ENCODE measurements around the gene IRGQ. TPM values are rescaled to one million over a fixed set of nuclear protein-coding genes. Genes with fewer than 3 reads are reported as not detected.

IRGQ gene
- total RNA-seq, 1 donor from 2014 or later, result 19.5 TPM

GRCh38 chr19:43616954-43617353, 21.0 kb upstream of the IRGQ start:
- no peak overlapping the region for H3K4me3 ChIP-seq (ENCODE audit: low read depth, low read length)
- DNase-seq (ENCODE audit: low read depth) (no peak), FAIRE-seq (no peak)
- H3K27me3 ChIP-seq (ENCODE audit: control insufficient read depth, insufficient read depth, low read length), result no peaks in the 10 kb centered on the region
- TF ChIP-seq CTCF (IDR thresholded peaks at IDR 0.05; ENCODE audit: insufficient read depth, low read length, severe bottlenecking), result no peak
- no peaks in the 10 kb centered on the region for H3K36me3 ChIP-seq (ENCODE audit: control insufficient read depth, insufficient read depth, low read length)

- Histone ChIP-seq H3K4me3 (ENCODE audit: low read depth, low read length) (no peak overlapping the region), H3K36me3 (ENCODE audit: control insufficient read depth, insufficient read depth, low read length) (peaks cover 1% of the 10 kb centered on the region), H3K27me3 (ENCODE audit: control insufficient read depth, insufficient read depth, low read length) (no peaks in the 10 kb centered on the region)
- TF ChIP-seq CTCF (IDR thresholded peaks at IDR 0.05; ENCODE audit: insufficient read depth, low read length, severe bottlenecking), result no peak
- FAIRE-seq (no peak), DNase-seq (ENCODE audit: low read depth) (no peak)
Measured at GRCh38 chr19:43616306-43616705, 20.4 kb upstream of the IRGQ start.

GRCh38 chr19:43612374-43612773, 16.4 kb upstream of the IRGQ start:
- Histone ChIP-seq H3K36me3 (ENCODE audit: control insufficient read depth, insufficient read depth, low read length) (peaks cover 1% of the 10 kb centered on the region), H3K4me3 (ENCODE audit: low read depth, low read length) (no peak overlapping the region), H3K27me3 (ENCODE audit: control insufficient read depth, insufficient read depth, low read length) (no peaks in the 10 kb centered on the region)
- DNase-seq (ENCODE audit: low read depth) (no peak), FAIRE-seq (no peak)
- no peak for TF ChIP-seq CTCF (IDR thresholded peaks at IDR 0.05; ENCODE audit: insufficient read depth, low read length, severe bottlenecking)

GRCh38 chr19:43611788-43612187, 15.9 kb upstream of the IRGQ start, which contains the start of gene SRRM5:
Gene SRRM5, plus strand, starts transcription at chr19:43612088. Its CDS starts 34 bp downstream, at chr19:43612122.
- FAIRE-seq (no peak), DNase-seq (ENCODE audit: low read depth) (no peak)
- H3K36me3 ChIP-seq (ENCODE audit: control insufficient read depth, insufficient read depth, low read length), result peaks cover 1% of the 10 kb centered on the region
- H3K4me3 ChIP-seq (ENCODE audit: low read depth, low read length), result no peak within 1 kb of the TSS
- no peaks in the 10 kb centered on the region for H3K27me3 ChIP-seq (ENCODE audit: control insufficient read depth, insufficient read depth, low read length)
- TF ChIP-seq CTCF (IDR thresholded peaks at IDR 0.05; ENCODE audit: insufficient read depth, low read length, severe bottlenecking), result no peak

- FAIRE-seq (no peak), DNase-seq (ENCODE audit: low read depth) (no peak)
- no peak for TF ChIP-seq CTCF (IDR thresholded peaks at IDR 0.05; ENCODE audit: insufficient read depth, low read length, severe bottlenecking)
- no peaks in the 10 kb centered on the region for H3K27me3 ChIP-seq (ENCODE audit: control insufficient read depth, insufficient read depth, low read length)
- H3K36me3 ChIP-seq (ENCODE audit: control insufficient read depth, insufficient read depth, low read length), result peaks cover 1% of the 10 kb centered on the region
- no peak overlapping the region for H3K4me3 ChIP-seq (ENCODE audit: low read depth, low read length)
Measured at GRCh38 chr19:43610493-43610892, 14.6 kb upstream of the IRGQ start.

- H3K36me3 ChIP-seq (ENCODE audit: control insufficient read depth, insufficient read depth, low read length), result peaks cover 1% of the 10 kb centered on the region
- H3K4me3 ChIP-seq (ENCODE audit: low read depth, low read length), result no peak overlapping the region
- no peaks in the 10 kb centered on the region for H3K27me3 ChIP-seq (ENCODE audit: control insufficient read depth, insufficient read depth, low read length)
- no peak for FAIRE-seq
- no peak for TF ChIP-seq CTCF (IDR thresholded peaks at IDR 0.05; ENCODE audit: insufficient read depth, low read length, severe bottlenecking)
- DNase-seq (ENCODE audit: low read depth), result no peak
Measured at GRCh38 chr19:43609872-43610271, 13.9 kb upstream of the IRGQ start.
